ENCODE data around the gene RPL27A. TPM values are rescaled to one million over a fixed set of nuclear protein-coding genes. Genes with fewer than 3 reads are reported as not detected.

Gene RPL27A
- polyA plus RNA-seq, 1 of the 3 experiments (the other 2 are of a cell fraction) = 1,162 TPM

DNA sequence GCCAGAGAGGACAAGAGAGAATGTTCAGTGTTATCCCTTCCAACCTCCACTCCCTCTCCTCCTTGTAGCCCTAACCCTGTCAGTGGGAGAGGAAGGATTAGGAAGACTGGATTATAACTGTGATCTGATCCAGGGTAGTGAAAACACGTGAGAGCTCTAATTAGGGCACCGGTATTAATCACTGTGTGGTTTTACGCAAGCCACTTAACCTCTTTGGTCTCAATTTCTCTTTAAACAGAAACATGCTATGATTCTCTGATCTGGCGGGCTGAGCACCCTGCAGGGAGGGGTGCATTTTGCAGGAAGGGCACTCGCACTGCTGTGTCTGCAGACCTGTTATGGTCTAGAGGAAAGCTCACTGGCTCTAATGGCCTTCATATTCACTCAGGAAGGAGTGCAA is 11.5 kb downstream of the RPL27A start:
- ChIA-PET POLR2A (interaction anchor here (0.5 kb wide), 1 partner anchor 15 kb away, joined by 3 read pairs; no protein-coding TSS in a partner anchor), CTCF (no interaction called here)
- Histone ChIP-seq H4K20me1 (ENCODE audit: insufficient read depth) (no peaks in the 10 kb centered on the region), H3K4me1 (ENCODE audit: control insufficient read depth in 1 of 2, insufficient read depth in 2 of 2, low read depth in 1 of 2, low read length in 1 of 2) (peaks cover 7 to 8% of the 10 kb centered on the region in 2 experiments; a peak in 3 of 4 replicates), H3K79me2 (ENCODE audit: insufficient read depth) (peaks cover 40% of the 10 kb centered on the region; the same call in 1 of the 2 replicates), H3K27me3 (ENCODE audit: insufficient read depth) (no peaks in the 10 kb centered on the region), H3K4me3 (ENCODE audit: low read depth in 2 of 2, low read length in 1 of 2) (no peak overlapping the region), H3K9ac (no peak overlapping the region), H3K27ac (ENCODE audit: low read depth in 2 of 2, low read length in 1 of 2) (no peak overlapping the region), H3K9me3 (no peaks in the 10 kb centered on the region), H3K9me2 (no peaks in the 10 kb centered on the region), H3K4me2 (no peak overlapping the region), H2AFZ (ENCODE audit: low read depth) (no peak overlapping the region), H3F3A (replicated peaks; ENCODE audit: insufficient read depth) (peaks cover 7% of the 10 kb centered on the region), H3K36me3 (replicated peaks in 1 of 2; ENCODE audit: control insufficient read depth in 1 of 2, insufficient read depth in 2 of 2, low read length in 1 of 2) (peaks cover 49 to 63% of the 10 kb centered on the region in 2 experiments)
- TF ChIP-seq, protein P1, sequence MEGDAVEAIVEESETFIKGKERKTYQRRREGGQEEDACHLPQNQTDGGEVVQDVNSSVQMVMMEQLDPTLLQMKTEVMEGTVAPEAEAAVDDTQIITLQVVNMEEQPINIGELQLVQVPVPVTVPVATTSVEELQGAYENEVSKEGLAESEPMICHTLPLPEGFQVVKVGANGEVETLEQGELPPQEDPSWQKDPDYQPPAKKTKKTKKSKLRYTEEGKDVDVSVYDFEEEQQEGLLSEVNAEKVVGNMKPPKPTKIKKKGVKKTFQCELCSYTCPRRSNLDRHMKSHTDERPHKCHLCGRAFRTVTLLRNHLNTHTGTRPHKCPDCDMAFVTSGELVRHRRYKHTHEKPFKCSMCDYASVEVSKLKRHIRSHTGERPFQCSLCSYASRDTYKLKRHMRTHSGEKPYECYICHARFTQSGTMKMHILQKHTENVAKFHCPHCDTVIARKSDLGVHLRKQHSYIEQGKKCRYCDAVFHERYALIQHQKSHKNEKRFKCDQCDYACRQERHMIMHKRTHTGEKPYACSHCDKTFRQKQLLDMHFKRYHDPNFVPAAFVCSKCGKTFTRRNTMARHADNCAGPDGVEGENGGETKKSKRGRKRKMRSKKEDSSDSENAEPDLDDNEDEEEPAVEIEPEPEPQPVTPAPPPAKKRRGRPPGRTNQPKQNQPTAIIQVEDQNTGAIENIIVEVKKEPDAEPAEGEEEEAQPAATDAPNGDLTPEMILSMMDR (IDR thresholded peaks at IDR 0.05) = no peak
- no peak for TF ChIP-seq FOXM1 (IDR thresholded peaks at IDR 0.05; ENCODE audit: low read depth)
- TF ChIP-seq USF1 (IDR thresholded peaks at IDR 0.05; ENCODE audit: borderline replicate concordance, low read depth) = no peak
- TF ChIP-seq JUND (IDR thresholded peaks at IDR 0.05) = no peak
- WGBS (ENCODE audit: low lambda C conversion rate) = 95% methylated on average over 5 of the region's 5 CpGs
- no peak for DNase-seq

DNA sequence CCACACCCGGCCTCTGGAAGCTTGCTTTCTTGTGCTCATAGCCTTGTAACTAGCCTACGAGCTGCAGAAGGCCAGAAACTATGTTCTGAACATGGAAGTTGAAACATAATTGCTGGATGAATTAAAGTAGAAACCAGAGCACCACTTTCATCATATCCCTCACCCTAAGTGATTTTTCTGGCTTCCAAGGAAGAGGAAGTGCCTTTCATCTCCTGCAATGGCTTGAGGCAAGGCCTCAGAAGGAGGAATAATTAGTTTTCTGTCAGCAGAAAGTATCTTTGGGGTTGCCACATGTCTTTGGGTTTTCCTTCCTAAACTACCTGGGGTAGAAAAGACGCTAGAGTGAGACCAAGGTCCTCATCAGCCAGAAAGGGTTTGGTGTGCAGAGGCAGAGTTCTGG is 14.5 kb downstream of the RPL27A start:
- H3K36me3 ChIP-seq (replicated peaks in 1 of 2; ENCODE audit: control insufficient read depth in 1 of 2, insufficient read depth in 2 of 2, low read length in 1 of 2) = peaks cover 44 to 68% of the 10 kb centered on the region in 2 experiments
- TF ChIP-seq TAF1 (IDR thresholded peaks at IDR 0.05; ENCODE audit: borderline replicate concordance, low read depth, low read length) = no peak
- no peak for TF ChIP-seq PBX3 (IDR thresholded peaks at IDR 0.05)
- TF ChIP-seq, protein P2, sequence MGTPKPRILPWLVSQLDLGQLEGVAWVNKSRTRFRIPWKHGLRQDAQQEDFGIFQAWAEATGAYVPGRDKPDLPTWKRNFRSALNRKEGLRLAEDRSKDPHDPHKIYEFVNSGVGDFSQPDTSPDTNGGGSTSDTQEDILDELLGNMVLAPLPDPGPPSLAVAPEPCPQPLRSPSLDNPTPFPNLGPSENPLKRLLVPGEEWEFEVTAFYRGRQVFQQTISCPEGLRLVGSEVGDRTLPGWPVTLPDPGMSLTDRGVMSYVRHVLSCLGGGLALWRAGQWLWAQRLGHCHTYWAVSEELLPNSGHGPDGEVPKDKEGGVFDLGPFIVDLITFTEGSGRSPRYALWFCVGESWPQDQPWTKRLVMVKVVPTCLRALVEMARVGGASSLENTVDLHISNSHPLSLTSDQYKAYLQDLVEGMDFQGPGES (IDR thresholded peaks at IDR 0.05; ENCODE audit: low read depth, low read length) = no peak
- TF ChIP-seq EP300 (IDR thresholded peaks at IDR 0.05; ENCODE audit: borderline replicate concordance in 1 of 2, low read depth in 1 of 2, low read length in 1 of 2) = no peak
- TF ChIP-seq RCOR1 (IDR thresholded peaks at IDR 0.05; ENCODE audit: low read length) = no peak
- TF ChIP-seq FOXM1 (IDR thresholded peaks at IDR 0.05; ENCODE audit: low read depth) = no peak
- no peak for TF ChIP-seq POLR2AphosphoS5 (IDR thresholded peaks at IDR 0.05; ENCODE audit: low read depth, low read length)
- no peak for TF ChIP-seq GABPA (IDR thresholded peaks at IDR 0.05; ENCODE audit: low read depth)
- TF ChIP-seq RFX5 (IDR thresholded peaks at IDR 0.05; ENCODE audit: low read length) = no peak
- no peaks in the 10 kb centered on the region for H3K27me3 ChIP-seq (ENCODE audit: insufficient read depth)
- WGBS (ENCODE audit: low lambda C conversion rate) = 89% methylated on average over 3 of the region's 3 CpGs
- H3K9me2 ChIP-seq = no peaks in the 10 kb centered on the region
- H3K4me3 ChIP-seq (ENCODE audit: low read depth in 2 of 2, low read length in 1 of 2) = no peak overlapping the region
- no peak overlapping the region for H3K9ac ChIP-seq
- no peaks in the 10 kb centered on the region for H3F3A ChIP-seq (replicated peaks; ENCODE audit: insufficient read depth)
- no peak overlapping the region for H2AFZ ChIP-seq (ENCODE audit: low read depth)
- peaks cover 0 to 15% of the 10 kb centered on the region in 2 experiments; a peak in 2 of 4 replicates for H3K4me1 ChIP-seq (ENCODE audit: control insufficient read depth in 1 of 2, insufficient read depth in 2 of 2, low read depth in 1 of 2, low read length in 1 of 2)
- peaks cover 26% of the 10 kb centered on the region; the same call in 1 of the 2 replicates for H3K79me2 ChIP-seq (ENCODE audit: insufficient read depth)
- H3K4me2 ChIP-seq = no peak overlapping the region
- no peaks in the 10 kb centered on the region for H3K9me3 ChIP-seq
- ChIA-PET POLR2A (no interaction called here), CTCF (interaction anchor here (1.0 kb wide), 1 partner anchor 10 kb away, joined by 3 read pairs; no protein-coding TSS in a partner anchor)
- DNase-seq = no peak
- H4K20me1 ChIP-seq (ENCODE audit: insufficient read depth) = no peaks in the 10 kb centered on the region
- H3K27ac ChIP-seq (ENCODE audit: low read depth in 2 of 2, low read length in 1 of 2) = no peak overlapping the region
